ENCODE data around the gene SCAPER.
"Not testable (repeated sequence)": the region's sequence is repeated elsewhere in the genome, so short reads cannot be mapped to it uniquely, and the experiment has no call there.

The SCAPER gene

GRCh38 chr15:76898102-76898501 lies 7.0 kb downstream of the SCAPER start:
- ChIA-PET POLR2A (no interaction called here), CTCF (no interaction called here)
- Histone ChIP-seq H3K4me1 (ENCODE audit: control insufficient read depth, insufficient read depth, low read length) (no peaks in the 10 kb centered on the region), H3K4me3 (ENCODE audit: low read depth, low read length) (no peak overlapping the region), H3K9me3 (ENCODE audit: control insufficient read depth, insufficient read depth, low read depth, low read length) (no peaks in the 10 kb centered on the region), H3K36me3 (ENCODE audit: control insufficient read depth in 2 of 2, insufficient read depth in 1 of 2, low read length in 2 of 2) (peaks cover 3 to 7% of the 10 kb centered on the region in 2 experiments; a peak in 2 of 3 replicates), H3K27ac (ENCODE audit: extremely low read depth, low read depth, low read length) (no peak overlapping the region)
- TF ChIP-seq ZNF184 (tag by site-specific recombination; IDR thresholded peaks at IDR 0.05) (no peak), ZNF174 (tag by site-specific recombination; IDR thresholded peaks at IDR 0.05) (no peak), ZSCAN30 (tag by site-specific recombination; IDR thresholded peaks at IDR 0.05) (no peak), ZNF792 (tag by site-specific recombination; IDR thresholded peaks at IDR 0.05) (no peak), ZNF280D (tag by site-specific recombination; IDR thresholded peaks at IDR 0.05) (no peak), ZNF140 (tag by site-specific recombination; IDR thresholded peaks at IDR 0.05) (no peak), SETDB1 (IDR thresholded peaks at IDR 0.05; ENCODE audit: insufficient read length, low read length) (no peak), ZNF311 (tag by site-specific recombination; IDR thresholded peaks at IDR 0.05; ENCODE audit: borderline replicate concordance) (no peak), ZSCAN23 (tag by site-specific recombination; IDR thresholded peaks at IDR 0.05) (no peak), ZNF692 (tag by site-specific recombination; IDR thresholded peaks at IDR 0.05) (no peak), ZNF121 (tag by site-specific recombination; IDR thresholded peaks at IDR 0.05) (no peak), ZNF48 (tag by site-specific recombination; IDR thresholded peaks at IDR 0.05) (no peak), KLF9 (tag by site-specific recombination; IDR thresholded peaks at IDR 0.05; ENCODE audit: low read depth) (no peak), ZNF114 (tag by site-specific recombination; IDR thresholded peaks at IDR 0.05) (no peak)

- peaks cover 3 to 7% of the 10 kb centered on the region in 2 experiments; a peak in 2 of 3 replicates for H3K36me3 ChIP-seq (ENCODE audit: control insufficient read depth in 2 of 2, insufficient read depth in 1 of 2, low read length in 2 of 2)
- ChIA-PET CTCF (interaction anchor here (0.8 to 1.0 kb wide), 2 partner anchors 9 to 10 kb away, joined by 3 read pairs; no protein-coding TSS in a partner anchor), POLR2A (no interaction called here)
- TF ChIP-seq ZNF48 (tag by site-specific recombination; IDR thresholded peaks at IDR 0.05), result no peak
- TF ChIP-seq ZNF121 (tag by site-specific recombination; IDR thresholded peaks at IDR 0.05), result 0 out of 2 replicates have a peak, but pooled peaks have one; percentile 31
- H3K4me3 ChIP-seq (ENCODE audit: low read depth, low read length), result no peak overlapping the region
- no peaks in the 10 kb centered on the region for H3K9me3 ChIP-seq (ENCODE audit: control insufficient read depth, insufficient read depth, low read depth, low read length)
- H3K4me1 ChIP-seq (ENCODE audit: control insufficient read depth, insufficient read depth, low read length), result no peaks in the 10 kb centered on the region
- no peak overlapping the region for H3K27ac ChIP-seq (ENCODE audit: extremely low read depth, low read depth, low read length)
Measured at GRCh38 chr15:76894174-76894573, 11.0 kb downstream of the SCAPER start.

GRCh38 chr15:76892836-76893235 lies 12.3 kb downstream of the SCAPER start:
- H3K9me3 ChIP-seq (ENCODE audit: control insufficient read depth, insufficient read depth, low read depth, low read length); H3K4me1 ChIP-seq (ENCODE audit: control insufficient read depth, insufficient read depth, low read length); H3K36me3 ChIP-seq (ENCODE audit: control insufficient read depth in 2 of 2, insufficient read depth in 1 of 2, low read length in 2 of 2); CTCF ChIA-PET; H3K4me3 ChIP-seq (ENCODE audit: low read depth, low read length); POLR2A ChIA-PET; H3K27ac ChIP-seq (ENCODE audit: extremely low read depth, low read depth, low read length): not testable (repeated sequence)
- TF ChIP-seq ZNF146 (tag by site-specific recombination; IDR thresholded peaks at IDR 0.05), result peak; percentile 81

- H3K36me3 ChIP-seq (ENCODE audit: control insufficient read depth in 2 of 2, insufficient read depth in 1 of 2, low read length in 2 of 2); H3K9me3 ChIP-seq (ENCODE audit: control insufficient read depth, insufficient read depth, low read depth, low read length); H3K4me3 ChIP-seq (ENCODE audit: low read depth, low read length); H3K4me1 ChIP-seq (ENCODE audit: control insufficient read depth, insufficient read depth, low read length); H3K27ac ChIP-seq (ENCODE audit: extremely low read depth, low read depth, low read length); CTCF ChIA-PET; POLR2A ChIA-PET: not testable (repeated sequence)
Measured at GRCh38 chr15:76887280-76888141, 17.6 kb downstream of the SCAPER start.

All from HEK293 (cell line).